GM13977 (cell line): ENCODE measurements around the gene TMTC1.

Experiments
- DNase-seq: peaks from one replicate; pipeline ENCODE4 v3.0.0; 2012; ENCODE audit warnings: low spot score
- in situ Hi-C: fragments of 300-500 bp; cut with MboI; formaldehyde crosslinking; loops from one replicate; pipeline ENCODE4 v1.12.0; 2022; ENCODE audit warnings: low sequenced_read_pairs, low pct_unique_long_range_greater_than_20kb, mixed read lengths, inconsistent platforms; ENCODE audit not compliant: unreplicated experiment
- TF ChIP-seq, protein P1 (sequence below): IDR thresholded peaks from 2 replicates; pipeline ENCODE4 v1.5.1; 2012; ENCODE audit warnings: mild to moderate bottlenecking, control low read depth; ENCODE audit not compliant: insufficient read depth; ENCODE audit errors: extremely low read depth, missing control alignments

Gene TMTC1

GRCh38 chr12:29692237-29692636 is 91.5 kb downstream of the TMTC1 start:
- in situ Hi-C loops = no loop called here
- no peak for DNase-seq
- TF ChIP-seq, protein P1, sequence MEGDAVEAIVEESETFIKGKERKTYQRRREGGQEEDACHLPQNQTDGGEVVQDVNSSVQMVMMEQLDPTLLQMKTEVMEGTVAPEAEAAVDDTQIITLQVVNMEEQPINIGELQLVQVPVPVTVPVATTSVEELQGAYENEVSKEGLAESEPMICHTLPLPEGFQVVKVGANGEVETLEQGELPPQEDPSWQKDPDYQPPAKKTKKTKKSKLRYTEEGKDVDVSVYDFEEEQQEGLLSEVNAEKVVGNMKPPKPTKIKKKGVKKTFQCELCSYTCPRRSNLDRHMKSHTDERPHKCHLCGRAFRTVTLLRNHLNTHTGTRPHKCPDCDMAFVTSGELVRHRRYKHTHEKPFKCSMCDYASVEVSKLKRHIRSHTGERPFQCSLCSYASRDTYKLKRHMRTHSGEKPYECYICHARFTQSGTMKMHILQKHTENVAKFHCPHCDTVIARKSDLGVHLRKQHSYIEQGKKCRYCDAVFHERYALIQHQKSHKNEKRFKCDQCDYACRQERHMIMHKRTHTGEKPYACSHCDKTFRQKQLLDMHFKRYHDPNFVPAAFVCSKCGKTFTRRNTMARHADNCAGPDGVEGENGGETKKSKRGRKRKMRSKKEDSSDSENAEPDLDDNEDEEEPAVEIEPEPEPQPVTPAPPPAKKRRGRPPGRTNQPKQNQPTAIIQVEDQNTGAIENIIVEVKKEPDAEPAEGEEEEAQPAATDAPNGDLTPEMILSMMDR = no peak

DNA sequence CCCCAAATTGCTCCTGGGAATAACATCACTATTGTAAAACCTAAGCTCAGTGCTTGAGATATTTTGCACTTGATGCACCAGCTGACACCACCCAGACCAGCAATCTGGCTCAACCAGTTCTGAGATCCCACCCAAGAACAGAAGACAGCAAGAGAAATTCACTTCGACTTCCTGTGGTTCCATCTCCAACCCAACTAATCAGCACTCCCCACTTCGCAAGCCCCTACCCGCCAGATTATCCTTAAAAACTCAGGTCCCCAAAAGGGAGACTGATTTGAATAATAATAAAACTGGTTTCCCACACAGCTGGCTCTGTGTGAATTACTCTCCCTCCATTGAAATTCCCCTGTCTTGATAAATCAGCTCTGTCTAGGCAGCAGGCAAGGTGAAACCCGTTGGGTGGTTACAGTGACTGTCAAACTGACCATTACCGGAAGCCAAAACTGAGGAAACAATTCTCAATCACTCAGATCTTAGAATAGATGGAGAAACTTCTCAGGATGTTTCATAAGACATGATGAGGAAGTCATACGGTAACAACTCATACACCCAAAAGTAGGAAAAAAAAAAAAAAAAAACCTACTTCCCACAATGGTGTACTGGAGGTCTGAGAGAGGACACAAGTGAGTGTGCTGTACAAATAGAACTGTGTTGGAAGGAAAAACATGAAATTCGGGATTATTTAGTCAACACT is 92.4 kb downstream of the TMTC1 start:
- TF ChIP-seq, protein P1 = no peak
- in situ Hi-C loops = no loop called here
- DNase-seq = no peak

DNA sequence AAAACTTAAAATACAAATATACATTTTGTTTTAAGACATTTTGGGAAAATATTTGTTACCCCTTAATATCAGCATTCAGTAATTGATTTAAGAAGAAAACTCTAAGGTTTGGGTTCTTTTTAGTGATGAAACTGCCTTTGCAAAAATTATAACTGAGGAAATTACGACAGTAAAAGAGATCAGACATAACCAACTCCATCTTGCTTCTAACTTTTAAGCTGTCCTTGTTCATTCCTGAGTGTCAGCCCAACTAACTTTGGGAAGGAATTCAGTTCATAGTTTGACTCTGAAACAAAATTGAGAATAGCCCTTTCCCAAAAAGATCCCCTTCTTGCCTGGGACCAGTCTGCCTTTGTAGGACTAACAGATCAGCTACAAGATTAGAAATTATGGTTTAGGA is 93.0 kb downstream of the TMTC1 start:
- TF ChIP-seq, protein P1 = no peak
- DNase-seq = no peak
- in situ Hi-C loops = no loop called here

DNA sequence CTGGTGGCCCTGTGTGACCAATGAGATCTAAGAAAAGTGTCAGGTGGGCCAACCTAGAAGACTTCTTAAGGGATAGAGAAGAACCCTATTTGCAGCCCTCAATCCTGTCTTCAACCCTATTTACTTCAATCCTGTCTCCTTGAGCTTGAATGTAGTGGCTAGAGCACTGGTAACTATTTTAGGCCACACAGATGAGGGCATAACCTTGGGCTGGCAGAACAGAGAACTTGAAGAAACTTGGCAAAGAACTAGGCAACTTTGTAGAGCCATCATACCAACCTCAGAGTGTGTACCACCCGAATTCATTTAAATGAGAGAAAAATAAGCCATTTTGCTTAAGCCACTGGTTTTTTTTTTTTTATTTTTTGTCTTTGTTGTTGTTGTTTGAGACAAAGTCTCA is 94.8 kb downstream of the TMTC1 start:
- TF ChIP-seq, protein P1 = no peak
- no peak for DNase-seq
- in situ Hi-C loops = no loop called here

GRCh38 chr12:29682088-29682487 is 101.7 kb downstream of the TMTC1 start:
- TF ChIP-seq, protein P1 = no peak
- in situ Hi-C loops = no loop called here
- DNase-seq = no peak

- in situ Hi-C loops = no loop called here
- DNase-seq = no peak
- TF ChIP-seq, protein P1 = no peak
Observed at GRCh38 chr12:29681370-29681769, 102.4 kb downstream of the TMTC1 start.
